IMR-90 (cell line): ENCODE data around the gene RPL23. TPM values are rescaled to one million over a fixed set of nuclear protein-coding genes. Genes with fewer than 3 reads are reported as not detected.

Source experiments
- ATAC-seq: fragments of 200-7000 bp; cut with Tn5 transposase; 2 replicates; pipeline ENCODE4 v1.9.1; 2020; ENCODE audit warnings: low read depth, mild to moderate bottlenecking, moderate library complexity
- BruUV-seq: library from RNA; stranded (reverse); fragments of 400-500 nt; replicated peaks from 2 replicates; lab custom pipeline; 2021; lab: Mats Ljungman, UMichigan
- CTCF ChIA-PET: fragments of 300-600 bp; formaldehyde crosslinking; extraction: SDS; loops from one replicate; lab custom pipeline; 2021; ENCODE audit warnings: antibody characterized with exemption; lab: Yijun Ruan, JAX
- POLR2A ChIA-PET: fragments of 300-600 bp; sonication (Branson Sonifier 250); formaldehyde crosslinking; loops from one replicate; lab custom pipeline; 2022; ENCODE audit warnings: antibody characterized with exemption; ENCODE audit not compliant: unreplicated experiment; lab: Charles Lee
- DNase-seq: peaks from one replicate; pipeline ENCODE4 v3.0.0; 2013
- H2AFZ ChIP-seq: replicated peaks from 2 replicates; pipeline ENCODE3; 2013; ENCODE audit warnings: low read length, mild to moderate bottlenecking; ENCODE audit not compliant: poor library complexity
- H2AK5ac ChIP-seq: 2 replicates; pipeline ENCODE4 v1.6.1; 2013; ENCODE audit warnings: low read depth, low read length, inconsistent platforms
- H2AK9ac ChIP-seq: replicated peaks from 2 replicates; pipeline ENCODE3; 2013; ENCODE audit warnings: mild to moderate bottlenecking, low read depth, low read length, moderate library complexity; ENCODE audit not compliant: poor library complexity
- H2BK120ac ChIP-seq: 2 replicates; pipeline ENCODE4 v1.6.1; 2013; ENCODE audit warnings: low read depth, low read length, inconsistent platforms
- H2BK15ac ChIP-seq: 3 replicates; pipeline ENCODE4 v1.6.1; 2013; ENCODE audit warnings: low read depth, low read length, inconsistent platforms
- H2BK20ac ChIP-seq: 2 replicates; pipeline ENCODE4 v1.6.1; 2013; ENCODE audit warnings: low read depth, mild to moderate bottlenecking, inconsistent platforms, low read length, moderate library complexity
- H2BK5ac ChIP-seq: 2 replicates; pipeline ENCODE4 v1.6.1; 2013; ENCODE audit warnings: mild to moderate bottlenecking, low read depth, low read length, inconsistent platforms; ENCODE audit not compliant: poor library complexity, severe bottlenecking
- H3K14ac ChIP-seq: replicated peaks from 2 replicates; pipeline ENCODE4 v1.6.1; 2013; ENCODE audit warnings: low read depth, low read length, inconsistent platforms
- H3K18ac ChIP-seq: 2 replicates; pipeline ENCODE4 v1.6.1; 2013; ENCODE audit warnings: low read depth, low read length, control low read depth
- H3K23ac ChIP-seq: 2 replicates; pipeline ENCODE4 v1.6.1; 2013; ENCODE audit warnings: low read depth, low read length, inconsistent platforms
- H3K27ac ChIP-seq: 2 replicates; pipeline ENCODE4 v1.5.1; 2013; ENCODE audit warnings: mild to moderate bottlenecking, control low read depth, low read length; ENCODE audit not compliant: insufficient read depth
- H3K27me3 ChIP-seq: 2 replicates; pipeline ENCODE4 v1.6.1; 2013; ENCODE audit warnings: low read length; ENCODE audit not compliant: control insufficient read depth, insufficient read depth
- H3K36me3 ChIP-seq: 2 replicates; pipeline ENCODE4 v1.6.1; 2013; ENCODE audit warnings: low read length, mixed read lengths; ENCODE audit not compliant: control insufficient read depth, insufficient read depth
- H3K4ac ChIP-seq: 2 replicates; pipeline ENCODE4 v1.6.1; 2013; ENCODE audit warnings: low read depth, low read length, inconsistent platforms
- H3K4me1 ChIP-seq: 2 replicates; pipeline ENCODE4 v1.6.1; 2013; ENCODE audit warnings: low read length, mixed read lengths; ENCODE audit not compliant: control insufficient read depth, insufficient read depth
- H3K4me2 ChIP-seq: 2 replicates; pipeline ENCODE4 v1.6.1; 2013; ENCODE audit warnings: low read depth, mild to moderate bottlenecking, control low read depth, low read length, moderate library complexity
- H3K4me3 ChIP-seq: 2 replicates; pipeline ENCODE4 v1.5.1; 2013; ENCODE audit warnings: low read depth, mild to moderate bottlenecking, control low read depth, low read length, moderate library complexity; ENCODE audit not compliant: insufficient read depth
- H3K56ac ChIP-seq: 2 replicates; pipeline ENCODE4 v1.6.1; 2013; ENCODE audit warnings: low read length, inconsistent platforms; ENCODE audit not compliant: insufficient read depth; ENCODE audit errors: extremely low read depth
- H3K79me1 ChIP-seq, 2 experiments: 2 replicates each; pipeline ENCODE4 v1.6.1; 2013; ENCODE audit warnings: low read length in 2 of 2, inconsistent platforms in 1 of 2, low read depth in 1 of 2
- H3K9ac ChIP-seq: 2 replicates; pipeline ENCODE4 v1.6.1; 2013; ENCODE audit warnings: low read depth, low read length, control low read depth
- H3K9me1 ChIP-seq: 2 replicates; pipeline ENCODE4 v1.6.1; 2013; ENCODE audit warnings: low read length, inconsistent platforms; ENCODE audit not compliant: insufficient read depth
- H3K9me3 ChIP-seq: 2 replicates; pipeline ENCODE4 v1.6.1; 2013; ENCODE audit warnings: low read length; ENCODE audit not compliant: control insufficient read depth, insufficient read depth
- H4K20me1 ChIP-seq: 2 replicates; pipeline ENCODE4 v1.6.1; 2013; ENCODE audit warnings: low read length, inconsistent platforms; ENCODE audit not compliant: insufficient read depth
- H4K5ac ChIP-seq: 2 replicates; pipeline ENCODE4 v1.6.1; 2013; ENCODE audit warnings: mild to moderate bottlenecking, low read depth, low read length, control low read depth
- H4K8ac ChIP-seq, 2 experiments: 2 replicates each; pipeline ENCODE4 v1.6.1; 2013; ENCODE audit warnings: low read depth in 2 of 2, low read length in 2 of 2, control low read depth in 1 of 2, inconsistent platforms in 1 of 2
- H4K91ac ChIP-seq: 2 replicates; pipeline ENCODE4 v1.6.1; 2013; ENCODE audit warnings: low read depth, low read length, inconsistent platforms; ENCODE audit not compliant: insufficient read depth
- CHD1 ChIP-seq: IDR thresholded peaks from 2 replicates; pipeline ENCODE4 v1.6.1; 2012; ENCODE audit warnings: low read depth, low read length, improper control_type of control experiment
- FOS ChIP-seq: fragments of 150-350 bp; IDR thresholded peaks from 2 replicates; pipeline ENCODE4 v1.6.1; 2016; ENCODE audit warnings: low read depth, low read length
- POLR2A ChIP-seq: IDR thresholded peaks from 2 replicates; pipeline ENCODE4 v1.6.1; 2012; ENCODE audit warnings: mild to moderate bottlenecking, low read depth, low read length
- WGBS, 2 experiments: methylation state at CpG; one replicate each; pipeline versions ENCODE4 v1.1.5 to v1.1.7; 2013; ENCODE audit warnings: missing lambda C conversion rate in 2 of 2; ENCODE audit not compliant: insufficient read length in 1 of 2; ENCODE audit errors: extremely low coverage in 2 of 2; 5-methylcytosine and 5-hydroxymethylcytosine counted together
- dilution Hi-C: fragments of 300-500 bp; cut with HindIII; formaldehyde crosslinking; loops from one replicate; pipeline ENCODE4 v1.14.3; 2018; ENCODE audit warnings: low sequenced_read_pairs; ENCODE audit not compliant: unreplicated experiment
- in situ Hi-C: fragments of 300-500 bp; cut with MboI; formaldehyde crosslinking; loops from 3 replicates; pipeline ENCODE4 v1.14.3; 2019; ENCODE audit warnings: low sequenced_read_pairs, inconsistent platforms, mixed read lengths
- intact Hi-C: fragments of 100-400 bp; cut with micrococcal nuclease; formaldehyde crosslinking; loops from 2 replicates; pipeline ENCODE4 v1.10.0; 2022
- polyA plus RNA-seq, 3 experiments: library from polyadenylated mRNA; depleted of rRNA; stranded (reverse); fragments of >200 nt; gene quantifications; 2 replicates each; pipeline ENCODE4 v1.2.3, GENCODE V29; 2012; ENCODE audit warnings: low replicate concordance in 1 of 3
- total RNA-seq: library from RNA; depleted of rRNA; stranded (reverse); fragments of >200 nt; gene quantifications from 2 replicates; pipeline ENCODE4 v1.2.3, GENCODE V29; 2012

The RPL23 gene
- total and polyA plus RNA-seq, 2 of the 4 experiments (the other 2 are of a cell fraction), result 1,170 to 2,308 TPM

DNA sequence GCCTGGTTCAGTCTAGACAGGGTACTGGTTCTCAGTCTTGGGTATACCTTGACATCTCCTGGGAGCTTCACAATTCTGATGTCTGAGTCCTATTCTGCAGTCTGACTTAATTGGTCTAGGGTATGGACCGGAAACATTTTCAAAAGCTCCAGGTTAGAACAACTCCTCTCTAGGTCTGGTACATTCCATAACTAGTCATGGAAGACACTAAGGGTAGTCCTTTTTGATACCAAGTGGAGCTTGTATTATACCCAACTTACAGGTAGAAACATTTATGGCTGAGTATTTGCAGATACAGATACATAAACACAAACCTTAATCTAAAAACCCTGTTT is 5.0 kb downstream of the RPL23 start:
- ChIA-PET POLR2A (no interaction called here), CTCF (no interaction called here)
- 0 out of 2 replicates have a peak, but pooled peaks have one; percentile 25 for TF ChIP-seq POLR2A
- no peak for TF ChIP-seq CHD1
- no peak for TF ChIP-seq FOS
- DNase-seq (no peak), ATAC-seq (no peak)
- H3K56ac ChIP-seq, result no peak overlapping the region
- H4K20me1 ChIP-seq, result peaks cover 61% of the 10 kb centered on the region
- no peak overlapping the region for H4K5ac ChIP-seq
- H3K18ac ChIP-seq, result no peak overlapping the region
- in situ Hi-C loops (no loop called here), dilution Hi-C loops (no loop called here), intact Hi-C loops (no loop called here)
- H3K23ac ChIP-seq, result no peak overlapping the region
- WGBS, 2 experiments, result no CpG with 5 or more reads among the region's 1 CpG
- H4K8ac ChIP-seq, result no peak overlapping the region
- no peak overlapping the region for H2BK5ac ChIP-seq
- H3K4ac ChIP-seq, result no peak overlapping the region
- no peak overlapping the region for H3K4me2 ChIP-seq
- H3K27me3 ChIP-seq, result no peaks in the 10 kb centered on the region
- H3K36me3 ChIP-seq, result peaks cover 48% of the 10 kb centered on the region
- no peak overlapping the region for H3K27ac ChIP-seq
- H3K9me1 ChIP-seq, result 0 out of 2 replicates have a peak, but pooled peaks cover 7% of the 10 kb centered on the region
- H2AK5ac ChIP-seq, result no peak overlapping the region
- H3K4me3 ChIP-seq, result no peak overlapping the region
- no peak overlapping the region for H2BK120ac ChIP-seq
- H3K14ac ChIP-seq, result no peak overlapping the region
- H4K91ac ChIP-seq, result no peak overlapping the region
- no peak overlapping the region for H2AK9ac ChIP-seq
- no peak overlapping the region for H2BK15ac ChIP-seq
- BruUV-seq, result no TSS peak
- H2AFZ ChIP-seq, result no peak overlapping the region
- H3K9ac ChIP-seq, result no peak overlapping the region
- peaks cover 3% of the 10 kb centered on the region; the same call in 1 of the 2 replicates for H3K4me1 ChIP-seq
- H3K79me1 ChIP-seq, result peaks cover 16 to 57% of the 10 kb centered on the region in 2 experiments
- no peaks in the 10 kb centered on the region for H3K9me3 ChIP-seq
- no peak overlapping the region for H2BK20ac ChIP-seq
